Left lung (tissue), 10 donors: ENCODE data around the gene TASP1. TPM values are rescaled to one million over a fixed set of nuclear protein-coding genes. Genes with fewer than 3 reads are reported as not detected.

Source experiments
- ATAC-seq: fragments of 200-7000 bp; cut with Tn5 transposase; one replicate; pipeline ENCODE4 v1.9.1; 2020; ENCODE audit warnings: moderate library complexity
- DNase-seq, 4 donors: peaks; one replicate each; pipeline ENCODE4 v3.0.0-alpha.2; 2013 to 2020
- H3K27ac ChIP-seq, 2 donors: fragments of 200-600 bp; sonication (generic) in 1 of 2; one replicate each; pipeline versions ENCODE4 v1.5.0 to v1.8.0; 2020 to 2021
- H3K27me3 ChIP-seq, 2 donors: fragments of 200-600 bp; sonication (generic) in 1 of 2; one replicate each; pipeline versions ENCODE4 v1.5.0 to v1.8.0; 2020 to 2021
- H3K36me3 ChIP-seq, 2 donors: fragments of 200-600 bp; sonication (generic) in 1 of 2; one replicate each; pipeline versions ENCODE4 v1.5.0 to v1.8.0; 2020 to 2021
- H3K4me1 ChIP-seq, 2 donors: fragments of 200-600 bp; one replicate each; pipeline ENCODE4 v1.8.0; 2021
- H3K4me3 ChIP-seq, 2 donors: fragments of 200-600 bp; sonication (generic) in 1 of 2; one replicate each; pipeline versions ENCODE4 v1.5.0 to v1.8.0; 2020 to 2021; ENCODE audit warnings: mild to moderate bottlenecking in 1 of 2
- H3K9me3 ChIP-seq, 2 donors: fragments of 200-600 bp; sonication (generic) in 1 of 2; one replicate each; pipeline versions ENCODE4 v1.5.0 to v1.8.0; 2020 to 2021
- CTCF ChIP-seq, 2 donors: fragments of 200-600 bp; sonication (generic) in 1 of 2; IDR thresholded peaks; one replicate each; pipeline versions ENCODE4 v1.5.0 to v1.8.0; 2021; ENCODE audit warnings: antibody characterized with exemption in 2 of 2
- intact Hi-C, 2 donors: fragments of 100-400 bp; cut with DNase I; formaldehyde crosslinking; loops; one replicate each; pipeline versions ENCODE4 v1.11.2 to v1.14.2; 2022
- polyA plus RNA-seq, 6 donors: library from polyadenylated mRNA; unstranded; fragments of 120-200 nt; gene quantifications; one replicate each; pipeline ENCODE4 v1.2.1, GENCODE V29; 2013; ENCODE audit not compliant: insufficient read length in 6 of 6
- total RNA-seq, 2 donors: library from RNA; stranded (reverse); fragmentation: NEBNext Ultra II Directional; extraction: Animal tissue kit (Norgen Biotek cat#: 25700); gene quantifications; one replicate each; pipeline ENCODE4 v1.2.1, GENCODE V29; 2021
- donor health status: DM: no; HTN: yes; CAD: no.
- donor health status: DM: no; HTN: no; CAD: no.

TASP1 gene
- total and polyA plus RNA-seq, 8 donors, result 12.9 to 19.9 (median 17.3) TPM

- Histone ChIP-seq H3K36me3 (no peaks in the 10 kb centered on the region), H3K27me3 (no peaks in the 10 kb centered on the region), H3K4me3 (no peak overlapping the region), H3K4me1 (no peaks in the 10 kb centered on the region), H3K9me3 (no peaks in the 10 kb centered on the region), H3K27ac (no peak overlapping the region)
- DNase-seq (peak in 1 of 4 donors; percentile 3), ATAC-seq (peak; percentile 83)
- TF ChIP-seq CTCF (IDR thresholded peaks at IDR 0.05), result peak; percentile 56
- intact Hi-C loops, result no loop called here
Measured at GRCh38 chr20:13458860-13459451, 179.8 kb downstream of the TASP1 start.

- no peak for TF ChIP-seq CTCF (IDR thresholded peaks at IDR 0.05)
- Histone ChIP-seq H3K36me3 (no peaks in the 10 kb centered on the region), H3K9me3 (no peaks in the 10 kb centered on the region), H3K27me3 (no peaks in the 10 kb centered on the region), H3K4me3 (no peak overlapping the region), H3K4me1 (no peaks in the 10 kb centered on the region), H3K27ac (no peak overlapping the region)
- intact Hi-C loops, result no loop called here
- no peak for DNase-seq
- ATAC-seq, result no peak
Measured at GRCh38 chr20:13457487-13457886, 181.2 kb downstream of the TASP1 start.

- Histone ChIP-seq H3K27me3 (no peaks in the 10 kb centered on the region), H3K27ac (no peak overlapping the region), H3K9me3 (no peaks in the 10 kb centered on the region), H3K36me3 (no peaks in the 10 kb centered on the region), H3K4me3 (no peak overlapping the region), H3K4me1 (no peaks in the 10 kb centered on the region)
- intact Hi-C loops, result no loop called here
- no peak for TF ChIP-seq CTCF (IDR thresholded peaks at IDR 0.05)
- ATAC-seq (peak; percentile 21), DNase-seq (peak in 1 of 4 donors; percentile 3)
Measured at GRCh38 chr20:13455713-13456112, 183.0 kb downstream of the TASP1 start.

- H3K4me3 ChIP-seq, result no peak overlapping the region
- TF ChIP-seq CTCF (IDR thresholded peaks at IDR 0.05), result no peak
- ATAC-seq, result no peak
- H3K27ac ChIP-seq, result no peak overlapping the region
- H3K9me3 ChIP-seq, result no peaks in the 10 kb centered on the region
- no peaks in the 10 kb centered on the region for H3K36me3 ChIP-seq
- DNase-seq, result no peak
- intact Hi-C loops, result no loop called here
- no peaks in the 10 kb centered on the region for H3K4me1 ChIP-seq
- no peaks in the 10 kb centered on the region for H3K27me3 ChIP-seq
Measured at GRCh38 chr20:13453367-13453766, 185.4 kb downstream of the TASP1 start.

- Histone ChIP-seq H3K4me1 (no peaks in the 10 kb centered on the region), H3K27ac (no peak overlapping the region), H3K36me3 (no peaks in the 10 kb centered on the region), H3K9me3 (no peaks in the 10 kb centered on the region), H3K4me3 (no peak overlapping the region), H3K27me3 (no peaks in the 10 kb centered on the region)
- no peak for ATAC-seq
- DNase-seq, result no peak
- intact Hi-C loops, result no loop called here
- TF ChIP-seq CTCF (IDR thresholded peaks at IDR 0.05), result no peak
Measured at GRCh38 chr20:13452470-13453124, 186.1 kb downstream of the TASP1 start.
